ENCODE measurements around the gene STK38. TPM values are rescaled to one million over a fixed set of nuclear protein-coding genes. Genes with fewer than 3 reads are reported as not detected.

The STK38 gene
- total RNA-seq, 1 donor from 2014 or later: 31.9 TPM

DNA sequence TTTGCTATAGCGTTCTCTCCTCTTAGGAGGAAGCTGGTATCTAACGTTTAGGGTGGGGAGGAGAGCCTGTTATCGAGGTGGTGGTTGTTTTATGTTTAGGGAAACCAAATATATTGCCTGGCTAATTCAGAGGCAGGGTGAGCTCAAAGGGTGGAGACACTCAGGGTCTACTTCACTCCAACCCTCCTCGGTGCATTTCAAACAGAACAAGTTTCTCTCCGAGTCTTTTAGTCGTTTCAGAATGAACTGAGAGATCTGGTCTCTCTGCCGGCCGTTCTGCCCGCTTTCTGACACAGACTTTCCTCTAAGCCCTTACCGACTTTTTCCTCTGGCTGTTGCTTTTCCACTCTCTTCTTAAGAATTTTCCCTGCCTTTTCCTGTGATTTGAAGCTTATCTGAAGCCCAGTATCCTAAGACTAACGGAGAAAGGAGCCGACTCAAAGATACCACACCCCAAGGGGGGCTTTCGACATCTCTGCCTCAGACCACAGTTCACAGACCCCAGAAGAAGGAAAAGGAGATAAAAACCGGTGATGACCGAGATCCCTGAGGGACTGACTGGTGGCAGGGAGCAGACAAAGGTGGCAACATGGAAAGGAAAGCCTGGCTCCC lies 865 bp downstream of the STK38 start:
- Histone ChIP-seq H3K4me3 (peak overlapping the region; percentile 86 to 93), H3K4me1 (peaks cover 43% of the 10 kb centered on the region), H3K9me3 (no peaks in the 10 kb centered on the region), H3K27me3 (no peaks in the 10 kb centered on the region), H3K27ac (peak overlapping the region; percentile 99), H3K36me3 (no peaks in the 10 kb centered on the region)
- DNase-seq (ENCODE audit: extremely low spot score in 2 of 2): no peak
- TF ChIP-seq, protein P1, sequence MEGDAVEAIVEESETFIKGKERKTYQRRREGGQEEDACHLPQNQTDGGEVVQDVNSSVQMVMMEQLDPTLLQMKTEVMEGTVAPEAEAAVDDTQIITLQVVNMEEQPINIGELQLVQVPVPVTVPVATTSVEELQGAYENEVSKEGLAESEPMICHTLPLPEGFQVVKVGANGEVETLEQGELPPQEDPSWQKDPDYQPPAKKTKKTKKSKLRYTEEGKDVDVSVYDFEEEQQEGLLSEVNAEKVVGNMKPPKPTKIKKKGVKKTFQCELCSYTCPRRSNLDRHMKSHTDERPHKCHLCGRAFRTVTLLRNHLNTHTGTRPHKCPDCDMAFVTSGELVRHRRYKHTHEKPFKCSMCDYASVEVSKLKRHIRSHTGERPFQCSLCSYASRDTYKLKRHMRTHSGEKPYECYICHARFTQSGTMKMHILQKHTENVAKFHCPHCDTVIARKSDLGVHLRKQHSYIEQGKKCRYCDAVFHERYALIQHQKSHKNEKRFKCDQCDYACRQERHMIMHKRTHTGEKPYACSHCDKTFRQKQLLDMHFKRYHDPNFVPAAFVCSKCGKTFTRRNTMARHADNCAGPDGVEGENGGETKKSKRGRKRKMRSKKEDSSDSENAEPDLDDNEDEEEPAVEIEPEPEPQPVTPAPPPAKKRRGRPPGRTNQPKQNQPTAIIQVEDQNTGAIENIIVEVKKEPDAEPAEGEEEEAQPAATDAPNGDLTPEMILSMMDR (IDR thresholded peaks at IDR 0.05): no peak
- intact Hi-C loops (cut with DNase I): loop anchor here (5.0 to 10.0 kb wide), 2 partner anchors 51 to 102 kb away; partner anchors contain the start of genes KCTD20 and PXT1

GRCh38 chr6:36545767-36546307 lies 1.4 kb downstream of the STK38 start:
- TF ChIP-seq, protein P1 (IDR thresholded peaks at IDR 0.05): no peak
- TF ChIP-seq POLR2AphosphoS5 (IDR thresholded peaks at IDR 0.05; ENCODE audit: insufficient read depth in 1 of 2, low read depth in 1 of 2) (no peak), POLR2A (IDR thresholded peaks at IDR 0.05) (no peak)
- peak overlapping the region; percentile 86 to 93 for H3K4me3 ChIP-seq
- H3K27me3 ChIP-seq: no peaks in the 10 kb centered on the region
- H3K27ac ChIP-seq: peak overlapping the region; percentile 99
- peaks cover 44% of the 10 kb centered on the region for H3K4me1 ChIP-seq
- H3K9me3 ChIP-seq: no peaks in the 10 kb centered on the region
- no peak for DNase-seq (ENCODE audit: extremely low spot score in 2 of 2)
- intact Hi-C loops (cut with DNase I): loop anchor here (5.0 to 10.0 kb wide), 2 partner anchors 51 to 101 kb away; partner anchors contain the start of genes KCTD20 and PXT1
- no peaks in the 10 kb centered on the region for H3K36me3 ChIP-seq

GRCh38 chr6:36544228-36544627 lies 3.1 kb downstream of the STK38 start:
- Histone ChIP-seq H3K27ac (peak overlapping the region; percentile 31), H3K27me3 (no peaks in the 10 kb centered on the region), H3K9me3 (no peaks in the 10 kb centered on the region), H3K36me3 (peaks cover 0 to 14% of the 10 kb centered on the region in 2 donors), H3K4me3 (peak overlapping the region in 1 of 2 donors; percentile 18), H3K4me1 (peaks cover 44% of the 10 kb centered on the region)
- intact Hi-C loops (cut with DNase I): loop anchor here (10.0 kb wide), 1 partner anchor 99 kb away; the partner anchor contains the start of genes KCTD20 and PXT1
- no peak for DNase-seq (ENCODE audit: extremely low spot score in 2 of 2)
- TF ChIP-seq POLR2A (IDR thresholded peaks at IDR 0.05): no peak
- TF ChIP-seq, protein P1 (IDR thresholded peaks at IDR 0.05): no peak

GRCh38 chr6:36542041-36542440 lies 5.2 kb downstream of the STK38 start:
- DNase-seq (ENCODE audit: extremely low spot score in 2 of 2): no peak
- peaks cover 42% of the 10 kb centered on the region for H3K4me1 ChIP-seq
- no peaks in the 10 kb centered on the region for H3K27me3 ChIP-seq
- no peak overlapping the region for H3K4me3 ChIP-seq
- TF ChIP-seq POLR2AphosphoS5 (IDR thresholded peaks at IDR 0.05; ENCODE audit: insufficient read depth in 1 of 2, low read depth in 1 of 2): no peak
- TF ChIP-seq POLR2A (IDR thresholded peaks at IDR 0.05): no peak
- TF ChIP-seq, protein P1 (IDR thresholded peaks at IDR 0.05): no peak
- intact Hi-C loops (cut with DNase I): loop anchor here (10.0 kb wide), 1 partner anchor 97 kb away; the partner anchor contains the start of genes KCTD20 and PXT1
- H3K36me3 ChIP-seq: peaks cover 0 to 30% of the 10 kb centered on the region in 2 donors
- H3K27ac ChIP-seq: no peak overlapping the region
- no peaks in the 10 kb centered on the region for H3K9me3 ChIP-seq

Data from vagina (tissue), 2 donors.